ENCODE data around the gene SLC6A19.
"Not testable (repeated sequence)": the region's sequence is repeated elsewhere in the genome, so short reads cannot be mapped to it uniquely, and the experiment has no call there.

The SLC6A19 gene

GRCh38 chr5:1253456-1254105 lies 52.2 kb downstream of the SLC6A19 start:
- DNase-seq (ENCODE audit: extremely low spot score, insufficient read length, low read depth) (no peak), FAIRE-seq (no peak)

GRCh38 chr5:1254196-1254595 lies 52.8 kb downstream of the SLC6A19 start:
- DNase-seq (ENCODE audit: extremely low spot score, insufficient read length, low read depth) (no peak), FAIRE-seq (no peak)

- DNase-seq (ENCODE audit: extremely low spot score, insufficient read length, low read depth) (no peak), FAIRE-seq (no peak)
Observed at GRCh38 chr5:1255081-1255561, 53.7 kb downstream of the SLC6A19 start.

GRCh38 chr5:1256776-1257175 lies 55.4 kb downstream of the SLC6A19 start:
- DNase-seq (ENCODE audit: extremely low spot score, insufficient read length, low read depth) = no peak
- no peak for FAIRE-seq

GRCh38 chr5:1257363-1257762 lies 56.0 kb downstream of the SLC6A19 start:
- DNase-seq (ENCODE audit: extremely low spot score, insufficient read length, low read depth) (no peak), FAIRE-seq (no peak)

GRCh38 chr5:1257841-1258240 lies 56.4 kb downstream of the SLC6A19 start:
- FAIRE-seq = no peak
- DNase-seq (ENCODE audit: extremely low spot score, insufficient read length, low read depth) = no peak

GRCh38 chr5:1259806-1260480 lies 58.5 kb downstream of the SLC6A19 start:
- FAIRE-seq = no peak
- no peak for DNase-seq (ENCODE audit: extremely low spot score, insufficient read length, low read depth)

GRCh38 chr5:1261643-1262042 lies 60.2 kb downstream of the SLC6A19 start:
- DNase-seq (ENCODE audit: extremely low spot score, insufficient read length, low read depth) (no peak), FAIRE-seq (no peak)

- DNase-seq (ENCODE audit: extremely low spot score, insufficient read length, low read depth) = no peak
- no peak for FAIRE-seq
Observed at GRCh38 chr5:1262381-1262780, 61.0 kb downstream of the SLC6A19 start.

GRCh38 chr5:1264211-1264610 lies 62.8 kb downstream of the SLC6A19 start:
- FAIRE-seq = no peak
- DNase-seq (ENCODE audit: extremely low spot score, insufficient read length, low read depth) = no peak

GRCh38 chr5:1265026-1265425 lies 63.6 kb downstream of the SLC6A19 start:
- DNase-seq (ENCODE audit: extremely low spot score, insufficient read length, low read depth) = no peak
- FAIRE-seq = no peak

GRCh38 chr5:1265461-1266455 lies 64.4 kb downstream of the SLC6A19 start:
- FAIRE-seq (no peak), DNase-seq (ENCODE audit: extremely low spot score, insufficient read length, low read depth) (no peak)

- DNase-seq (ENCODE audit: extremely low spot score, insufficient read length, low read depth) = no peak
- no peak for FAIRE-seq
Observed at GRCh38 chr5:1266791-1267190, 65.4 kb downstream of the SLC6A19 start.

- FAIRE-seq; DNase-seq (ENCODE audit: extremely low spot score, insufficient read length, low read depth): not testable (repeated sequence)
Observed at GRCh38 chr5:1267464-1267863, 66.1 kb downstream of the SLC6A19 start.

- no peak for FAIRE-seq
Observed at GRCh38 chr5:1268056-1268455, 66.7 kb downstream of the SLC6A19 start.

GRCh38 chr5:1268666-1269065 lies 67.3 kb downstream of the SLC6A19 start:
- FAIRE-seq (no peak), DNase-seq (ENCODE audit: extremely low spot score, insufficient read length, low read depth) (no peak)

More at GRCh38 chr5:1268056-1268455, 66.7 kb downstream of the SLC6A19 start:
- no peak for DNase-seq (ENCODE audit: extremely low spot score, insufficient read length, low read depth)

- FAIRE-seq (no peak), DNase-seq (ENCODE audit: extremely low spot score, insufficient read length, low read depth) (no peak)
Observed at GRCh38 chr5:1270426-1270825, 69.0 kb downstream of the SLC6A19 start.

- DNase-seq (ENCODE audit: extremely low spot score, insufficient read length, low read depth) (no peak), FAIRE-seq (no peak)
Observed at GRCh38 chr5:1270933-1271914, 69.8 kb downstream of the SLC6A19 start.

GRCh38 chr5:1272201-1272600 lies 70.8 kb downstream of the SLC6A19 start:
- FAIRE-seq = no peak
- no peak for DNase-seq (ENCODE audit: extremely low spot score, insufficient read length, low read depth)

Data from GM18507 (cell line).